GM21576 (cell line): ENCODE measurements around the gene C1QA.
"Not testable (repeated sequence)": the region's sequence is repeated elsewhere in the genome, so short reads cannot be mapped to it uniquely, and the experiment has no call there.

Experiments used
- ATAC-seq: cut with Tn5 transposase; IDR thresholded peaks from one replicate; pipeline ENCODE4 v1.9.1; 2021; ENCODE audit warnings: mild to moderate bottlenecking, moderate library complexity; ENCODE audit not compliant: unreplicated experiment

The C1QA gene

DNA sequence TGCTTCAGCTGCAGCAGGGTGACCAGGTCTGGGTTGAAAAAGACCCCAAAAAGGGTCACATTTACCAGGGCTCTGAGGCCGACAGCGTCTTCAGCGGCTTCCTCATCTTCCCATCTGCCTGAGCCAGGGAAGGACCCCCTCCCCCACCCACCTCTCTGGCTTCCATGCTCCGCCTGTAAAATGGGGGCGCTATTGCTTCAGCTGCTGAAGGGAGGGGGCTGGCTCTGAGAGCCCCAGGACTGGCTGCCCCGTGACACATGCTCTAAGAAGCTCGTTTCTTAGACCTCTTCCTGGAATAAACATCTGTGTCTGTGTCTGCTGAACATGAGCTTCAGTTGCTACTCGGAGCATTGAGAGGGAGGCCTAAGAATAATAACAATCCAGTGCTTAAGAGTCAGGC lies 2.9 kb downstream of the C1QA start:
- no peak for ATAC-seq

DNA sequence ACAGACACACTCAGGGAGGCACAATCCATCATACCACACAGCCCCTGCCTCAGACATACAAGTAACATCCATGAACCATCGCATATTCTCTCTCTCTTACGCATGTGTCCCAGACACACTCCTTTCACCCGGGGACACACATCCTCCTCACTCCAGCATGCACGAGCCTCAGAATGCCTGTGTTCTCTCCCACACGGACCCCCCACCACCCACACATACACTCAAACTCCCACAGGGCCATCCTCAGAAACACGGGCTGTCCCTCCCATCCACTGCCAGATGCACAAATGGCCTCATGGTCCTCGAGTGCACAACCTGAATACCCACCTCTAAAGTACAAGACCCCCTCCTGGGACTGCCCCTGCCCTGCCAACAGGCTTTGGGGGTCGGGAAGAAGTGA lies 4.8 kb downstream of the C1QA start:
- ATAC-seq, result no peak

DNA sequence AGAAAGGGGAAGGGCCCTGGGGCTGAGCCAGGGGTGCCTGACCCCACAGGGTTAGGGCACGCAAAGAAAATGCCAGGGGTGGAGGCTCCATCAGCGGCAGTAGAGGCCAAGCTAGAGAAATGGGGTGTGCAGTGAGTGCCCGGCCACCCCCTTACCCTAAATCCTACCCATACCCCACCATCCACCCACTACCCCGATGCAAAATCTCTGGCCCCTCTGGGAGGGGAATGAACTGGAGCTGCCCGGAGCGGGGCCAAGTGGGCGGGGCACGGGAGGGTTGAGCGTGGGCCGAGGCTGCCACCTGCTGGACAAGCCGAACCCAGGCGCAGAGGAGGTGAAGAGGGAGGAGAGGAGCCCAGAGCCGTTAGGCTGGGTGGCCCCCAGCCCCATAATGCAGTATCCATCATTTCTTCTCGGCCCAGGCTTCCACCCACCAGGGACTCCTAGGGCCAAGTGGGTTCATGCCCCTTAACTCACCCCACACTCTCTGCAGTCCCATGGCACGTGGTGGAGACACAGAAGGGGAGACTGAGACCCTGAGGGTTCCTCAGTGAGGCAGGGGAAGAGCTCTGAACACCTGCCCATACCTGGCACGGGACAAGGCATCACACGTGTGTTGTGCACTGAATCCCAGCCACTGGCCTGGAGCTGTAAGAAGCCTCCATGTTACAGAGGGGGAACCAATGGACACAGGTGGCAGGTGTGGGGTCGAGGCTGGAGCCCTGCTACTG lies 5.6 kb downstream of the C1QA start:
- no peak for ATAC-seq

DNA sequence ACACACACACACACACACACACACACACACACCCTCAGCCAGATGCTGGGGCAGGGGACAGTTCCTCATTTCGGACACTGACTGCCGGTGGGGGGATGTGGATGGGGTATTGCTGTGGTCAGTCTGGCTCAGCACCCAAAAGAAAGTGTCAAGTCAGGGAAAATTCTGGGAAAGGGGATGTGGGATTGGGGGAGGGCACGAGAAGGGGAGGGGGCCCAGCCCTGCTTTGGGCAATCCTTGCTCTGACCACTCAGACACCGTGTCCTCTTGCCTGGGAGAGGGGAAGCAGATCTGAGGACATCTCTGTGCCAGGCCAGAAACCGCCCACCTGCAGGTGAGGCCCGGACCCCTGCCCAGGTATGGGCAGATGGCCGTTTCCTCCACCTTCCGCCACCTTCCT lies 7.0 kb downstream of the C1QA start, which contains the start of gene C1QC:
Gene C1QC (plus strand): TSS at position 253 of the 400 bp plus-strand sequence. CDS start 391 bp downstream, outside the sequence.
- ATAC-seq, result no peak

DNA sequence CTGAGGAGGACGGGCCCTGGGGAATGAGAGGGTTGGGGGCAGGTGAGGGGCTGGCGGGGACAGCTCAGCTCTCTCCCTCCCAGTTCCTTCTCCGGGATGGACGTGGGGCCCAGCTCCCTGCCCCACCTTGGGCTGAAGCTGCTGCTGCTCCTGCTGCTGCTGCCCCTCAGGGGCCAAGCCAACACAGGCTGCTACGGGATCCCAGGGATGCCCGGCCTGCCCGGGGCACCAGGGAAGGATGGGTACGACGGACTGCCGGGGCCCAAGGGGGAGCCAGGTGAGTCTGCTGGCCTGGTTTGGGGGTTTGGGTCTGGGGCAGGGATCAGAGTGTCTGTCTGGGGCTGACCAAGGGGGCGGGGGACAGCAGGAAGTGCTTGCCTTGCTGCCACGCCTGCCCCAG lies 7.5 kb downstream of the C1QA start:
- ATAC-seq, result no peak

DNA sequence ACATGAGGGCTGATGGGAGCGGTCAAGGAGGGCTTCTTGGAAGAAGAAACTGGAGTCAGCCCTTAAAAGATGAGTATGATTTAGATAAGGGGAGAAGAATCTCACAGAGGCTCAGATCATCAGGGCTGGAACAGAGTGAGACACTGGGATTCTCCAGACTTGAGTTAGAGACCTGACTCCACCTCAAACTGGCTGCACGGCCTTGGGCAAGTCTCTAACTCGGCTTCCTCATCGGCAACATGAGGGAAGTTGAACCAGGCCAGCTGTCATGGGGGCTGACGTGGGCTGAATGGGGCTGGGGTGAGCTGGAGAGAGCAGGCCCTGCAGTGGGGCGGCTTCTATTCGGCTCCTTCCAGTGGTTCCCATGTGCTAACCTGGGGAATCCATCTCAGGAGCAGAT lies 9.5 kb downstream of the C1QA start:
- ATAC-seq, result no peak

DNA sequence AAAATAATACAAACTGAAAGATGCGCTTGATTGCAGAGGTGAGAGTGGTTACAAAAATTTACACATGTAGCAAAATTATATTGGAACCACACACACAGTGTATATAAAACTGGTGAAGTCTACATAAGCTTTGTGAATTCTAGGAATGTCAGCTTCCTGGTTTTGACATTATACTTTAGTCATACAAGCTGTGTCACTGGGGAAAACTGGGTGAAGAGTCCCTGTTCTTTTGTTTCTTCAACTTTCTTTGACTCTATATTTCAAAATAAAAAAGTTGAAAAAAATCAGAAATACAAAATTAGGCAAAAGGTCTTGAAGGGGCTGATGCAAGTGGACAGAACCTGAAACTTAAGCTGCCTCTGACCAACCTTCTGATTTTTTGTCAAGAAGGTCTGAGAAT lies 10.0 kb downstream of the C1QA start:
- no peak for ATAC-seq

DNA sequence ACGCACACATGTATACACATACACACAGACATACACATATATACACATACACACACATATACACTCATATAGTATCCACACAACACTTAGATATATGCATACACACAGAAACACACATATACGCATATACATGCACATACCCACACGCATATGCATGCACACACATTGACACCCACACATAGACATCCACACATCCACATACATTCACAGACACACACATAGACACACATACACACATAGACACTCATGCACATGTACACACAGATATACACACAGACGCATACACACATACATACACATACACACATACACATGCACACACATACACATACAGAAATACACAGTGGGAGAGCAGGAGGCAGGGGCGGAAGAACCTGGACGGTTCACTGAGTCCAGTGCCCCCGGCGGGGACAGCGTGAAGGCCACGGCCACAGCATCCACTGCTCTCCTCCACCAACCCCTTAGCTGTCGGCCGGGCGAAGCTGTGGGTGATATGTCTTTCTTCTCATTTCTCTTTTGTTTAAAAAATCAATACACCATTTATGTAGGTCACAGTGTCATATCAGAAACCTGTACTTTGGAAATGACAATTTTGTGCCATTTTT lies 13.8 kb downstream of the C1QA start:
- ATAC-seq, result no peak

DNA sequence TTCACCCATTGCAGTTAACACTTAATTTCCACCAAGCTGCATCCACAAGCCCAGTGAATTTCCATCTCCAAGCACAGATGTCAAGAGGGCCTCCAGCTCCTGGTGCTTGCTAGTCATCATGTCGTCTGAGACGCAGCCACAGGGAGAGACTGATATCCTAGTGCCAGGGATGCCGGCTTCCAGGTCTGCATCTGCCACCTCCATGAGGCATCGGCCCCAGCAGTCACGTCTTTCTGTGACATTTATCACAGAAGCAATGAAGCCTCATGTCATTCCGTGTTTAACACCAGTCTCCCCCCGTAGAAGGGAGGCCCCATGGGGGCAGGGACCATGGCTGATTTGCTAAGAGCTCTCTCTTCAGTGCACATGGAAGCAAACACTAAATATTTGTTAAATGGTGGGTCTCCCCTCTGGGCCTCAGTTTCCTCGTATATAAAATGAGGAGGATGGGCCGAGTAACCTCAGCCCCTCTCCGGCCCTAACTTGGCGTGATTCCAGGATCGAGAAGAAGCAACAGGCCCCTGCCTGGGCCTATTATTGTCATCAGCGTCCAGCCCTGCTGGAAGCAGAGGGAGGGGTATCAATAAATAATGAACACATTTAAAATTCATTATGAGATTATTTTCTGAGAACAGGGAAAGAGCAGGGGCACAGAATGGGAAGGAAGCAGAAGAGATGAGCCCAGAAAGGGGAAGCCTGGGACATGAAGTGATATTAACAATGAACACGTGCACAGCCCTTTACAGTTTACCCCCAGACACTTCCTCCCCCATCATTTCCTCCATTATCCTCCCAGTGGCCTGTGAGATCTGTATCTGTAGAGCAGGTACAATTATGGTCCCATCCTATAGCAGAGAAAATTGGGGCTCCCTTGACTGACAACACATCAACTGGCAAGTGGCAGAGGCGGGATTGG lies 15.8 kb downstream of the C1QA start:
- ATAC-seq, result no peak

DNA sequence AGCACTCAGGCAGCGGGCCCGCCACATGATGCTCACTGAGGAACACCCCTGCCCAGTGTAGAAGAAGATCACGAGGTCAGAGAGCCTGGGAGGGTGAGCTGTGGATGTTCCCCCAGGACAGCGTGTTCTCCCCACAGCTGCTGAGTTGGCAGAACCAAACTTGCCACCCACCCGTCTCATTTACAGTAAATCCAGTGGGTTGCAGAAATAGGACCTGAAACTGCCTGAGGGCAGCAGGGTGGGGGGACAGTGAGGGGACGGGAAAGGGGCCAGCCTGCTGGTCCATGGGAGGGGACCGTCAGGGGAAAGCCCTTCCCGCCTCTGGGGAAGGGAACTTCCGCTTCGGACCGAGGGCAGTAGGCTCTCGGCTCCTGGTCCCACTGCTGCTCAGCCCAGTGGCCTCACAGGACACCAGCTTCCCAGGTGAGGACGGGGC lies 16.5 kb downstream of the C1QA start, which contains the start of gene C1QB:
Gene C1QB (plus strand): TSS at position 356 of the 436 bp plus-strand sequence. CDS start 6,227 bp downstream, outside the sequence.
- ATAC-seq, result no peak

DNA sequence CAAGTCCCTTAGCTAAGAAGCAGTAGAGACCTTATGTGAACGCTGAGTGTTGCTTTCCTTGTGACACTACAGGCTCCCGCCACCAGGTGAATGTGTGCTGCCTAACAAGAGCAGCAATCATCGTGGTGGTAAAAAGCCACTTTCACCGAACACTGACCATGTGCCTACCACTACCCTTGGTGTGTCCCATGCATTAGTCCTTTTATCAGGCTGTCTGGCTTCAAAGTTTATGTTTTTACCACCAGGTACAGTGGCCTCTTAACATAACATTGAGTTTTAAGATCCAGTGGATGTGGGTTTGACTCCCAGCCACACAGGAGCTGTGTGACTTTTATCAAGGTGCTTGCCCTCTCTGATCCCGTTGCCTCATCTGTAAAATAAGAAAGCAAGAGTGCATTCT lies 18.3 kb downstream of the C1QA start:
- ATAC-seq, result no peak

DNA sequence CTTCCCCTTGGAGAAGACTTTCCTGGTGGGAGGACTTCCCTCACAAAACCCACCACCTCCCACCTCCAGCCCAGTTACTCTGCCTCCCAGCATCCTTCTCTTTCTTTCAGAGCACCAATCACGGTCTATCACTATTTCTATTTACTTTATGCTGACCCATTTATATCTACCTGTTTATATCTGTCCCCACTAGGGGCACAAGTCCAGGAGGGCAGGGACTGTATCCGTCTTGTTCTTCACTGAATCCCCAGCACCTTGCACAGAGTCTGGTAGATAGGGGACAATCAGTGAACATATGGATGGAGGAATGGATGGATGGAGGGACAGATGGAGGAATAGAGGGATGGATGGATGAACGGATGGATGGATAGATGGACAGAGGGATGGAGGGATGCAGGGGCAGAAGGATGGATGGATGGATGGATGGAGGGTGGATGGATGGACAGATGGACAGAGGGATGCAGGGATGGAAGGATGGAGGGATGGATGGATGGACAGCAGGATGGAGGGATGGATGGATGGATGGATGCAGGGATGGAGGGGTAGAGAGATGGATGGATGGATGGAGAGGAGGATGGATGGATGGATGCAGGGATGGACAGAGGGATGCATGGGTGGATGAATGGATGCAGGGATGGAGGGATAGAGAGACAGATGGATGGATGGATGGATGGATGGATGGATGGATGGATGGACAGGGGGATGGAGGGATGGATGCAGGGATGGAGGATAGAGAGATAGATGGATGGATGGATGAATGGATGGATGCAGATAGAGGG lies 22.1 kb downstream of the C1QA start:
- ATAC-seq, result no peak

DNA sequence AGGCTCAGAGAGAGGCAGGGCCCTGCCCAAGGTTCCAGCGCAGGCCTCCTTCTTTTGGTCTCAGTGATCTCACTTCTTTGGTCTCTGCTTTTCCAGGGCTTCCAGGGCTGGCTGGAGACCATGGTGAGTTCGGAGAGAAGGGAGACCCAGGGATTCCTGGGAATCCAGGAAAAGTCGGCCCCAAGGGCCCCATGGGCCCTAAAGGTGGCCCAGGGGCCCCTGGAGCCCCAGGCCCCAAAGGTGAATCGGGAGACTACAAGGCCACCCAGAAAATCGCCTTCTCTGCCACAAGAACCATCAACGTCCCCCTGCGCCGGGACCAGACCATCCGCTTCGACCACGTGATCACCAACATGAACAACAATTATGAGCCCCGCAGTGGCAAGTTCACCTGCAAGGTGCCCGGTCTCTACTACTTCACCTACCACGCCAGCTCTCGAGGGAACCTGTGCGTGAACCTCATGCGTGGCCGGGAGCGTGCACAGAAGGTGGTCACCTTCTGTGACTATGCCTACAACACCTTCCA lies 24.4 kb downstream of the C1QA start:
- ATAC-seq, result no peak

DNA sequence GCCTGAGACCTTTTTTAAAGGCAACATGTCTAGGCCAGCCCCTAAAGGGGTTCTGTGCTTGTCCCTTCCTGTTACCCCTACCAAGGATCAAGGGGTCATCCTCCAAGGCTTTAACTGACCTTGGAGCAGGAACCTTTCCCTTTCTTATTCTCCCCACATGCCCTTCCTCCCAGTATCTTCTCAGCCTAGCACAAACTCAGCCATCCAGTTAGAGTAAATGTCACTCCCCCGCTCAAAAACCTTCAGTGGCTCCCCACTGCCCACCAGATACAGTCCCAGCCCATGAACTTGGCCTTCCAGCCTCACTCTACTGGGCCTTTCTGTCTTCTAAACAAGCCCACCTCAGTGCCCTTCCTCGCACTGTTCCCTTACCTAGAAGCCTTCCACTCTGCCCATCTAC lies 25.5 kb downstream of the C1QA start:
- ATAC-seq, result no peak

DNA sequence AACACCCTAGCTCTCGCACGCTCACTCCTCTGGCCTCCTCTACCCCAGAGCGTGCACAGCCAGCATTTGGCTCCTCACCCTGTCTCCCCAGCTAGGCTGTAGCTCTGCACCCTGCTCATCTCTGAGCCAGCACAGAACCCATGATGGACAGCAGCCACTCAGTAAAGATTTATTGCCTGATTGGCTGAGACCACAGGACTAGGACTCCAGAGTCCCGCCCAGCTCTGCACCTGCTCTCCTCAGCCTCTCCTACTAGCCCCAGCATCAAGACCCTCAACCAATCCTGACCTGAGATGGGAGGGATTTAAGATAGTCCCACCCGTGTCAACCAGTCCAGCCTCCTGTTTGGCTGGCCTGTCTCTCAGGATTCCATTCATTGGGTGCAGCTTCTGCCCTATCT lies 25.9 kb downstream of the C1QA start:
- ATAC-seq, result no peak

DNA sequence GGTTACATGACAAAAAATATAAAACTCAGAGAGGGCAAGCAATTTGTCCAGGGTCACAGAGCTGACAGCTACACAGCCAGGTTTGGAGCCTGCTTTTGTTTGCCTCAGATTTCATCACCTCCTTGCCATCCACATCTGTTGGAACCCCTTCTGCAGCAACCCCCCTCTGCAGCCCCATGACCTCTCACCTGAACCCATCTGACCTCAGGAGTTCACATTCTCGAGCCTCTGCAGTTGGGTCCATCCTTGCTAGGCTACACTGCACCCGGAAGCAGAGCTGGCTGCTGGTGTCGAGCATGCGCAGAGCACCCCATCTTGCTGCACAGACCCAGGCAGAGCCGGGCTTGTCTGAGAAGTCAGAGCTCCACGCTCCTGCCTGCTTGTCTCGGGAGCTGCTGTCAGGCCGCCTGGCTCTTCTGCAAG lies 26.6 kb downstream of the C1QA start:
- no peak for ATAC-seq

DNA sequence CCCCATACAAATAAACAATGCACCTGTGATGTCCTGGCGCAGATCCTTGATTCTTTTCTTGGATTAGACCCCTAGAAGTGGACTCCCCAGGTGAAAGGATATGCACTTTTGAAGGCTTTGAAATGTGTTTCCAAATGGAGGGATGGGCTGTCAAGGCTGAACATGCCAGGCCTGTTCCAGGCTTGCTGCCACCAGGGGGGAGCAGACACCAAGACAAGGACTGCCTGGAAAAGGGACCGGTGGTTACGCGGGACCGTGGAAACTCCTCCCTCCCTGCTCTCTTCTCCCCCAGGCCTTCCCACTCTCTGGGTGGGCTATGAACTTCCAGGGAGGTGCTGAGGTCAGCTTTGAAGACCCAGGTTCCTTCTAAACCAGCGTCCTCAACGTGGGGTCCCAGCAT lies 29.3 kb downstream of the C1QA start:
- no peak for ATAC-seq

DNA sequence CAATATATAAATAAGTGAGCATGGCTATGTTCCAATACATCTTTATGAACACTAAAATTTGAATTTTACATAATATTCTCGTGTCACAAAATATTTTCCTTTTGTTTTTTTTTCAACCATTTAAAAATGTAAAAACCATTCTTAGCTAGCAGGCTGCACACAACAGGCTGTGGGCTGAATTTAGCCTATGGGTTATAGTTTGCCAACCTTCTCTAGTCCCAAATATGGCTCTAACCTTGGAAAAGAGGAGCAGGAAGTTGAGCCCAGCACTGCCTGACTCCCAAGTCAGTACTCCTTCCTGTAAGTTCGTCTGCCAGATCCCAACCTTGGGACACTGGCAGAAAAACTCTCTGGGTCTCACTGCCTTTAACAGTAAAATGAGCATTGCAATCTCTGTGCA lies 30.0 kb downstream of the C1QA start:
- no peak for ATAC-seq

DNA sequence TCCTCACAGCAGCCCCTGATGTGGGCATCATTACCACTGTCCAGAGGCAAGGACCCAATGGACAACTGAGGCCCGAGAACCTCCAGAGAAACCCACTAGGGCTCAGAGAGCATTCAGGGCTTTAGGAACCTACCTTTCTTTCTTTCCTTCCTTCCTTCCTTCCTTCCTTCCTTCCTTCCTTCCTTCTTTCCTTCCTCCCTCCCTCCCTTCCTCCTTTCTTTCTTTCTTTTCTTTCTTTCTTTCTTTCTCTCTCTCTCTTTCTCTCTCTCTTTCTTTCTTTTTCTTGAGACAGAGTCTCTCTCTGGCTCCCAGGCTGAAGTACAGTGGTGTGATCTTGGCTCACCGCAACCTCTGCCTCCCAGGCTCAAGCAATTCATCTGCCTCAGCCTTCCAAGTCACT lies 32.4 kb downstream of the C1QA start:
- ATAC-seq, result not testable (repeated sequence)

DNA sequence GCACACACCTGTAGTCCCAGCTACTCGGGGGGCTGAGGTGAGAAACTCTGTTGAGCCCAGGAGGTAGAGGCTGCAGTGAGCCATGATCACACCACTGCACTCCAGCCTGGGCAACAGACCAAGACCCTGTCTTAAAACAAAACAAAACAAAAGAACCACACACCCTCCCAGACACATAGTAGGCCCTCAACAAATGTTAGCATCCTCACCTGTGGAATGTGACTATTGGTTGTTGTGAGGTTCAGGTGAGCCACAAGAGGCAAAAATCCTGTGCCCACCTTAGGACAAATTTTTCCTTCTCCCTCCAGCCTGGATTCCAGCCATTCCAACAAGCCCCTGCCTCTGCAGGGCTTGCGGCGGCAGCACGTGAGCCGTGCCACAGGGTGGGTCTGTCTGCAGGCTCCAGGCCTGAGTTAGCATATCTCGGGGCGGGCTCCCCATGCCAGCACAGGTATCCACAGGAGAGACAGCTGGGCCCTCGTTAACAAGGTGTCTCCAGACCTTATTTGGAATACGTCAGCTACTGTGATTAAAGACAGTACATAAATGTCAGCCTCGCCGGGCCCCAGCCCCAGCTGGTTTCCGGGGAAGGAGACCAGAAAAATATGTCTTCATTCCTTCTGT lies 34.0 kb downstream of the C1QA start:
- ATAC-seq, result no peak
